GM18502 (cell line): Measurements from ENCODE around the gene LIPG.

ENCODE experiments used
- ATAC-seq: cut with Tn5 transposase; IDR thresholded peaks from one replicate; pipeline ENCODE4 v1.9.1; 2021; ENCODE audit warnings: mild to moderate bottlenecking; ENCODE audit not compliant: unreplicated experiment, poor library complexity

The LIPG gene

DNA sequence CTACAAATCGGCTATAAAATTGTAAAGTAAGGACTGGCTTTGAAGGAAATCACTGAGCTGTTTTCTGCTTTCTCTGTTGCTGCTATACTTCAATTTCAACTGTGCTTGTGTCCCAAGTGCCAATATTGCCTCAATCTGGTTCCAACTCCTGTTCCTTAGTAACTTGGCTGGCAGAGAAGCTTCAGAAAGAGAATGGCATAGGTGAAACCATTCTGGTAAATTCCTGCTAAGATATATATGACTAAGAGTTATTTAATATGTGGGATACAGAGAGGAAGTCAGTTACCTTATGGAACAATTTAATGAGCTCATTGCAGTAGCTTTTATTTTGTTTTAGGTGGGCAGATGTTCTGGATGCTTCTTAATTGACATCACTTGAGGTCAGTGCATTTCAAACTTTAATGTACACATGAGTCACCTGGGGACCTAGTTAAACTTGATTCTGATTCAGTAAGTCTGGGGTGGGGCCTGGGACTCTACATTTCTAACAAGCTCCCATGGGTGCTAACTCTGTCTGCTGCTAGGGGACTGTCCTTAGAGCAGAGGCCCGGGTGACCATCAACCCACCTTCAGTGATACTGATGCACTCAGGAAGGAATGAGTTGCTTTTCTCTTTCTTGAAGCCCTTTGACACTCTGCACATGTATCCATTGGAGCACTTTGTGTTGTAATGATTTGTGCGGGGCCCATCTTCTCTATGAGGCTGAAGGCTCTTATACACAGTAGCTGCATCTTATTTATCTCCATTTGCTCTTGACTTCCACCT, 47.6 kb downstream of the LIPG start:
- ATAC-seq = no peak

DNA sequence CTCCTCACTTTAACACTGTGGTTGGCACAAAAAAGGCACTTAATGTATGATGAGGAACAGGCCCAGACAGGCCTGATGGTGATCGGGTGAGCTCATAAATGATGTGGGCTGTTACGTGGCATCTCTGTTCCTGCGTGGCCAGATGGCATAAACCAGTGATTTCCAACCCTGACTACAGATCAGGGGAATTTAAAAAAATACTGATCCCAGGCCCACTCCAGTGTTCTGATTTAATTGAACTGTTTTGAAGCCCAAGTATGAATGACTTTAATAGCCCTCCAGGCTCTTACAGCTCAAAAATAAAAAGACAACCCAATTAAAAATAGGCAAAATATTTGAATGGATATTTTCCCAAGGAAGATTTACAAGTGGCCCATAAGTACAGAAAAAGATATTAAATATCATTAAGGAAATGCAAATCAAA, 48.2 kb downstream of the LIPG start:
- no peak for ATAC-seq

DNA sequence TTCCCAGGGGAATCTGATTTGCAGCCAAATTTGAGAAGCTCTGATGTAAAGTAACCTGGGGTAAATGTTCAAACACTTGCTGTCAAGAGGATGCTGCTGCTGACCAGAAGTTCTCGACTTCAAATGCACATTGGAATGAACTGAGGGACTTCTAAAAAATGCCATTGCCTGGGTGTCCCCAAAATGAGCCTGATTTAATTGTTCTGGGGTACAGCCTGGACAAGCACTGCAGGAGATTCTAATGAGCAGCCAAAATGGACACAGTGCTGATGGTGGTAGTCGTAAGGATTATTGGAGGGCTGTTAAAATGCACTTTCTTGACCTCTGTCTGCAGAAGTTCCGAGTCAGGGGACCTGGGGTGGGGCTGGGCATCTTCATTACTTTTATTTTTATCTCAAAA, 49.5 kb downstream of the LIPG start:
- ATAC-seq = no peak

DNA sequence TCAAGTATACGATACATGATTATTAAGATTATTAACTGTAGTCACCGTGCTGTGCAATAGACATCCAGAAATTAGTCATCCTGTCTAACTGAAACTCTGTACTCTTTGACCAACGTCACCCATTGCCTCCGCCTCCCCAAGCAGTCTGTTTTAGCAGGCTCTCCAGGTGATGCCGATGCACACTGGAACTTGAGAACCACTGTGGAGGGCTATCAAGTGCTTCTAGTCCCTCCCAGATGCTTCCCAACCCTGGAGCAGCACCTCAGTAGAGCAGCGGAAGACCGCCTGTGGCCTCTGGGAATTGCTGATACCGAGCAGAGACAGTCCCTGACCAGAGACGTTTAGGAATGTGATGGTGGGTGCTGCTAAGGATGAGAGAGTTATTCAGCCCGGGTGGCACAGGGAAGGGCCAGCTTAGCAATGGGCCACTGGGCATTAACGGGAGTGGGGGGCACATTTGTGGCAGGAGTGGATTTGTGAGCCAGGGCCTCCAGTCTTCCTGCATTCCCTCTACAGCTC, 50.7 kb downstream of the LIPG start:
- peak; percentile 91 for ATAC-seq

DNA sequence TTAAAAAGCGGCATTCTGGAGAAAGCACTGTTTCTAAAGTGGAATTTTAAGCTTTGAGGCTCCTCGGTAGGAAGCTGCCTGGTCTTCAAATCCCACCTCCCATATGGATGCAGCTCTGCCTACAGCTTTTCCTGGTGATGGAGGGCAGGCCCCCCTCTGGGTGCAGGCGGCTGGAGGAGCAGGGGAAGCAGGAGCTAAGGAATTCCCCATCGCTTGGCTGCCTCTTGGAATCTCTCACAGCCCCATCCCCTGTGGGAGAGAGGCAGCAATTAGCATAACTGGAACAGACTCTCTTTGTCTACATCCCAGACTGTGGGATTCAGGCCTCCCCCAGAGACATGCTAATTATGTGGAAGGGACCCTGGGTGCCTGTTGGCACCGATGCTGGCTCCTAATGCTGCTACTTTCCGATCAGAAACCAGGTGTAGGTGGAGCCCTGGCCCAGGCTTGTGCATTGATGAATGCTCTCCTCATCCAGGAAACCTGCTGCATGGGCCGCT, 51.3 kb downstream of the LIPG start:
- no peak for ATAC-seq

DNA sequence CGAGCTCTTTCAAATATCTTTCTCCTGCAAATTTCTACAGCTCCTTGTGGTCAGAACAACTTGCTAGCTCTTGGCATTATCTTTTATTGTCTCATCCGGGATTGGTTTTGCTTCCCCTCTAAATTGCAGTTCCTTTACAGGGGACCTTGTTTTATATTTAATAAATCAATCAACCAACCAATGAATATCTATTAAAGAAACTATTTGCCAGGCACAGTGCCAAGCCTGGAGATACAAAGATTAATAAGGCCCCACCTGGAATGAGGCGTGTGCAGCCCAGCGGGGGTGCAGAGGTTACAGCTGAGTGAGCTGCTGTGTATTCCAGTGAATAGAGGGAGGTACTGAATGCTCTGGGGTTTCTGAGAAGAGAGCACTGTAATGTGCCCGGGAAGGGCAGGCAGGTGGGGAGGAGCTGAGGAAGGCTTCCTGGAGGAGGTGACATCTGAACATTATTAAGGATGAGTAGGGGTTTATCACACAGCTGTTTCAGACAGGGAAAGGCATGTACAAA, 51.8 kb downstream of the LIPG start:
- ATAC-seq = no peak

DNA sequence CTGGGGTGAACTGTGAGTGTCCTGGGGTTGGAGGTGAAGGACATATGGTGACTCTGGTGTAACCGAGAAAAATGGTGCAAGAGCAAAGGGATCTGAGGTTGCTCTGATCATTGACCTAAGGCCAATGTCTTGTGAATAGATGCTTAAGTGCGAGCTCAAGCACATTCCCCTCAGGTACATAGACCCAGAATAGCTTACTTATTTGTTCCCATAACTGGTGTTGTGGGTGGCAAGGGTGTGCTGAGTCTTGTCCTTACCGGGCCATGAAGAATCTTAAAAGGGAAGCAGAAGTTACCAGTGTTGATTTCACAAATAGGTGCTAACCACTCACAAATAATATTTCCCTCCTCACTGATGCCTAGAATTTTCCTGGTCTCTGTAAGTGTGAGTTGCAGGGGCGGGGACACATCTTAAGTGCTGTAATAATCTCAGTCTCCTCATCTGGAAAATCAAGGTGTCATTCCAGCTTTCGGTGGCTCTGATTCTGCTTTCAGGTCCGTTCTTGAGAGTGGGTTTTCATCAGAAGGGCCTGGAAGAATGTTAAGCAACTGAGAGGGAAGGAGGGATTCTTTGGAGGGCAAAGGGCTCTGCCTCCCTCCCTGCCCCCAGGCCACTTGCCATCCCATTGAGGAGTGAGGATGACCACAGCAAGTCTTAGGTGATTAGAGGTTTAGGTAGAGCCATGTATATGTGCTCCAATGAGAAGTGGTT, 54.9 kb downstream of the LIPG start:
- no peak for ATAC-seq

DNA sequence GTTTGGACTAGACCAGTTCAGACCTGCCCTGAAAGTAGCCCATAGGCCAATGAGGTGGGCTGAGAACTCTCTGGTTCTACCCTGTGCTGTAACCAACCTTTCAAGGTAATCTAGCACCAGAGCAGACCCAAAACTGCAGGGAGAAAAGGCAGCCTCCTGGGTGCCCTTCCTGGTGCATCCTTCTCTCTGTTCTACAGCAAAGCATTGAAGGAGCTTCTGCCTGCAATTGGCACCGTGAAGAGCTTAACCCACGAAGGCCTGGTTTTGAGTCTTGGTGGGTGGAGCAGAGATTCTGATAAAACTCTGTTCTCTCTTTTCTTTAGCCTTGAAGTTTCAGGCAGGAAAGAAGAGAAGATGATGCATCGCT, 55.5 kb downstream of the LIPG start:
- ATAC-seq = no peak

DNA sequence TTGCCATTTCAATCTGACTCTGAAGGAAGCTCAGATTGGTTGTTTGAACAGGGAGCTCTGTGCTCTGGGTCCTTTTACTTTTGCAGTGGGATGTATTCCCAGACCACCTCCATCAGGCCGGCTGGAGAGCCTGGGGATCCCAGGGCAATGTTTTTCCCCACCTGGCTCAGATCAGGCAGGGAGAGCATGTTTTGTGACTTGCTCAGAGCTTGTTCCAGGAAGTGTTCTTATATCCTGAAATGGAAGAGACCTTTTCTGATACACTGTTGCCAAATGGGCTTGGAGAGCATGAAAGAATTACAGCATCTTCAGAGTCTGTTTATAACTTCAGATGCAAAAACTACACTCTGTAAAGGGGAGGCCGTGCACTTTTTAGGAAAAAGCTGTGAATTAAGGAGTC, 56.0 kb downstream of the LIPG start:
- no peak for ATAC-seq

DNA sequence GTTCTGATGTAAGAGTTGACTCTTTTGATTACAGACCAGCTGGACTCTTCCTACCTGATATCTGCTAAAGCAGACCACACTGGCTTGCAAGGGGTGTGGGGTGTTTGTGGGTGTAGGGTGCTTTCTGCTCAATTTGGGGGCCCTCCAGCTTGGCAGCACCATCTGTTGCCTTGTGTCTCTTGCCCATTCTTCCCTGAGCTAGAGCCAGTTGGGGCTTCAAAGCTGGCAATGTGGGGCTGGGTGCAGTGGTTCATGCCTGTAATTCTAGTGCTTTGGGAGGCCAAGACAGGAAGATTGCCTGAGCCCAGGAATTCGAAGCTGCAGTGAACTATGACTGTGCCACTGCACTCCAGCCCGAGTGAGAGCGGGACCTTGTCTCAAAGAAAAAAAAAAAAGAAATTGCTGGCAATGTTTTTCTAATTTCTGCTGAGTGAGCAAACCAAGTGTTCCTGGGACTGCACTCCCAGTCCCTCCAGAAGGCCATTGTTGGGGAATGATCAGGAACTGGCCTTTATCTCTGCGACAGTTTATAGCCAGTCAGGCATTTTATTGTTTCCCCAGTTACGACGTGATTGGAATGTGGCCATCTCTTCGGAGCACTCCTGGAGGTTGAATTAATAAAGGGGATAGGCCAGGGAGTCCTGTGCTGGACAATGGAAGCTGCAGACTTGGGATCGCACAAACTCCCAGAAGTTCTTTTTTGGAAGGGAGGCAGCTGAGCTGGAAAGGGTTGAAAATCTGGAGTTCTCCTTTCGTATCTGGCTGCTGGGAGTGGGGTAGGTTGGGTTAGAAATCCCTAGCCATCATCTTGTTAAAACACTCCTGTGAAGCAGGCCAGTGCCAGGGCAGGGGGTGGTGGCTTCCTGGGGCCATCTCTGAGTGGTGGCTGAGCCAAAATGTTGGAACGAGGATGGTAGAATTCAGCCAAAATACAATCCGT, 57.2 kb downstream of the LIPG start:
- no peak for ATAC-seq

DNA sequence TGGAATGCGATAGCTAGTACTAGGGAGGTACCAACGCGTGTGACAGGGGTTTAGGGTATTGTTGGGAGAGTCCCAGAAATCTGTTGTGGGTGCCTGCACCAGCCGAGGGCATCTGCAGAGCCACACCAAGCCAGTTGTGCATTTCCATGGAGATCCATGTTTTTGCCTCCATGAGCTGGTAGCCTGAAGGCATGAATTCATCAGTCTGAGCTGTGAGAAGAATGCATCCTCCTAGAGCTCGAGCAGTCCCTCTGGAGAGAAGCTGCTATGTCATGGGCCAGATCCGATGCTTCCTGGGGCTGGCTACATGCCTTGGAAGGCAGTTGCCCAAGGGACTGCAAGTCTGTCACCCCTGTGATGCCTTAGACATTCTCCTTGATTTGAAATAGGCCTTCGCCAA, 57.9 kb downstream of the LIPG start:
- ATAC-seq = no peak

DNA sequence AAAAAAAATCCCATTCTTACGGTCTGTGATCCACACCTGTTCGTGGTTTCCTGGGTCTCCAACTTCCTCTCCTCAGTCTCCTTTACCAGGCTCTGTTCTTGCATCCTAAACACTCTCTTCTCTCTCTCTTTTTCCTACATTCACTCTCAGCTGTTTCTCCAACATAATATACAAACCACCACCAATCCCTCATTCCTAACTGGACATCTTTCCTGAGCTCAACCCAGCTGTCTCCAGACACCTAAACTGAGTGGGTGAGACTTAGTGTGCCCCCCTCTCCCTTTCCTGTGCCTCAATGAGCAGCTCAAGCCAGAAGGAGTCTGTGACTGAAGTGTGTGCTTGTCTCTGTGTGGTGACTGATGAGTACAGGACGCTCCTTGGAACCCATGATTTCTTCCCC, 59.4 kb downstream of the LIPG start:
- no peak for ATAC-seq

DNA sequence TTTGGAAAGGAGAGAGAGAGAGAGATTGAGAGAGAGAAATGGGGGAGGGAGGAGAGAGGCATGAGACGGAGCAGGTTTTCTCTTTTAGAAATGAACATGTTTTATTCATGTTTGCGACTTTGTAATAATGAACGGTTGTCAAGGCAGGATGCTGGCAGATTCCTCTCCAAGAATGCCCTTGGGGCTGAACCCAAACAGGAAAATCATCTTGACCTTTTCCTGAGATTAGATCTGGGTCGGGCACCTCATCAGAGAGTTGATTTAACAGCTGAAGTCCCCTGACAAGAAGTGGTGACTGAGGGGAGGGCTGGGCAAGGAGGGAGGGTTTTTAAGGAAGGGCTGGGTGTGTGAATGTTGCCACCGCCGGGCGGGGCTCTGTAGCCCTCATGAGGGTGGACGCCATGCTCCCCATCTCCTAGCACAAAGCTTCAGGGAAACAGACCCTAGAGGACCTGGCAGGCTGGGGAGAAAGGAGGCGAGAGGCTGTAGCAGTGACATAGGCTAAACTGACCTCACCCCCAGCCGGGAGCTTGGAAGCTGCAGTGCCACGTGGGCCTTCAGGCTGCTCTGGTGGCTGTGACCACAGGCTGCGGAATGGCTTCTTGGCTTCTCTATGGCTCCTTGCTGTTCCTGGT, 60.0 kb downstream of the LIPG start:
- ATAC-seq = no peak

DNA sequence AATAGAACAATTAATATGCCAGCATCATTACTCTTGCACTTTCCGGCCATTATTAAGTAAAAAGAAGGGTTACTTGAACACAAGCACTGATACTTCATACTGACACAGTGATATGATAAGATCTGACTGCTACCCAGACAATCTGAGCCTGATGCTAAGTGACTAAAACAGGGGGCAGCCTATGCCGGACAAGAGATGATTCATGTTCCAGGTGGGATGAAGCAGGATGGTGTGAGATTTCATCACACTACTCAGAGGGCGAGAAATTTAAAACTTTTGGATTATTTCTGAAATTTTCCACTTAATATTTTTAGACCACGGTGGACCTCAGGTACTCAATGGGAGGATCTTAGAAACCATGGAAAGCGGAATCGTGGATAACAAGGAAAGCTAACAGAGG, 61.7 kb downstream of the LIPG start:
- ATAC-seq = no peak

DNA sequence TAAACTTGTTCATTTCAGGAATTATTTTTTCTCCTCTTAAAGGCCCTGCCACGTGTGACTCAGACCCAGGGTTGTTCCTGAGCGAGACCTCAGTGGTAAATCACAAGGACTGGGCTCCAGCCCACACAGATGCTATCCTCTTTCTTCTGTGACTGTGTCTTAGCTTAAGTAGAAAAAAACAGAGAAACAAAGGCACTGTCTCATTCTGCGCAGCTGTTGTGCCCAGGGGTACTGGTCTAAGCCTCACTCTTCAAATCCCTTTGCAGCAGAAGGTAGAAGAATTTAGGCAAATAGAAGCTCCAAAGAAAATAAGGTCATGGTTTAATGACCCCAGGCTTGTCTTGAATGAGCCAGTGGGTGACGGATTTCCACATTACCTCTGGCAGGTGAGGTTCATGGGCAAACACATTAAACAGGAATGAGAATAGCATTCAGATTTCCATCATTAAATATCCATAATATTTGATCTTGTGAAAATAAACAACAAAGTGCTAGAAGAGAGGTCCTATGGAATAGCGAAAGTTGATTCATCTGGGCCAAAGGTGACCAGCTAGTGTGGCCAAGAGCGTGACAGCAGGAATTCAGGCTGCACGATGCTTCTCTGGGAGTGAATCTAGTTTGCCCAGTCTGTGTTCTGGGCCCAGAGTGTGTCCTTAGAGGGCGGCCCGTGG, 63.3 kb downstream of the LIPG start:
- ATAC-seq = no peak

DNA sequence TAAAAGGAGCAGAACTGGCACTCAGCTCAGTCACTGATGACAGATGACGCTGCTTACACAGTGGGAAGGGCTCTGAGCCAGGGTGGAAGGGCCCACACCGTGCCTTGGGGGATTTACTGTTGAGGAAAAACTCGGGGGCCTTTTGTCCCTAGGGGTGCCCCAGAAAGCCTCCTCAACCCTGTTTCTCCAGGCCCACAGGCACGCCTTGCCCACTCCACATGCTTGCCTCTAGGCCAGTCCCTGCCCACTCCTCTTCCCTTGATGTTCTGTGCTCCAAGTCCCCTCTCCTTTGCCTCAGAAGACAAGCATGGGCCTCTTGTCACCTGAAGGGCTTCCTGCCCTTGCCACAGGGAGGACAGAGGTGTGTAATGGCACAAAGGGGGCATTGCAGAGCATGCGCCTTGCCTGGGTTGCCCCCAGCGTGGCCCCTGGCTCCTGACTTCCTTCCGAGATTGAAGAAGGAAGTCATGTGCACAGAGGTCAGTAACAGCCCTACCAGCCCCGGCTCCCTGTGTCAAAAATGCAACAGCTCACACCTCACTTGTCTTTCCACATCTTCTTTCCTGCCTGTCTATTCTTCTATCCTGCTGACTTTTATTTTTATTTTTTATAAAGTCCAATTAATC, 65.1 kb downstream of the LIPG start:
- no peak for ATAC-seq

DNA sequence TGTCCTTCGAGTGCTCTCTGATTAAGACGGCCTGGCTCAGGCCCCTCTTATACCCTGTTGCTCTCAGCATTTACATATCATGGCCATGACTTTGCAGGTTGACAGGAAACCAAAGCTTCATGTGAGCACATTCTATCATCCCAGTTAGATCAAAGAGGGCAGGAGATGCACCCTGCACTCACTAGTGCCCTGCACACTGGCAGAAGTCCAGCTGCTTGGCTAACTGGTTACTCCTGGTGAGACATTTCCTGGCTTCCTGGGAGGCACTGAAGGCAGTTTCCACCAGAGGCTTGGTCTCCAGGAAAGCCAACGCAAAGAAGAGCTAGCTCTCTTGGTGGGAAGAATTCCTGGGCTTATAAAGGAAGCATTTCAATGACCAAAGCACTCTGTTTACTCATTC, 66.3 kb downstream of the LIPG start:
- ATAC-seq = no peak

DNA sequence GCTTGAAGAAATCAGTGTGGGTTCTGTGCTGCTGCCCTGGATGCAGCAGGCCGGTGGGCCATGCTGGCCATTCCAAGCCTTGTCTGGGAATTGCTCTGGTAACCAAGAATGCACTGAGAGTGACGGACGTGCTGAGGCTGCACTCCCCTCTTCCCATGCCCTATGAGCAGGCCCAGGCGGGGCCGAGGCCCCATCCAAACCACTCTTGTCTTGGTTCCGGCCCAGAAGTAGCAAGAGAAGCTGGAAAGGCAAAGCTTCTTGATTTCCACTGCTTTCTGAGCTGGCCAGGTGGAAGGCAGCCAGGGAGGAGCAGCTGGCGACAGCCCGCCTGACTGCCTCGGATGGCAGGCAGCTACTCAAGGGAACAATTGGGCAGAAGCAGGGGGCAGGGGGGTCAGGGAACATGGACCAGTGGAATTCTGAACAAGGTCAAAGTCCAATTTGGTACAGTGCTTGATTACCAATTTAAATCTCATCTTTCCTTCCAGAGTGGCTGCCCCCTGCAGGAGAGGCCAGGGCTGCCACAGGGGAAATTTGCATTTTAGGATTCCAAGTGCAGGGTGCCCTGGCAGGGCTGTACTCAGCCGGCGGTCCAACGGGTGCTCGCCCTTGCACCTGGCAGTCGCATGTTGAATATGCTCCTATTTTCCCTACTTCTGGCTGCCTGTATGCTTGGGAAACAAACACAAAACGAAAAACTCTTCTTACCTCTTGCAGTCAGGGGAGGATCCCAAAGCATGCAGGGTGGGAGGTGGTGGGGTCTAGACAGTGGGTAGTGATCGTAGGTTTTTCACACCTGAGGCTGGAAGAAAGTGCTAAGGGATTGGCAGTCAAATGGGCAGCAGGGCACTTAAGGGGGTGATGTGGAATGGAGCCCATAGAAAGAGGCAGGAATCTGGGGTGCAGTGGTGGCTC, 67.3 kb downstream of the LIPG start:
- ATAC-seq = no peak
